Activated T-cell treated with anti-CD3 and anti-CD28 coated beads for 48 hours (primary cell): ENCODE measurements around the gene NEURL2.
"Not testable (repeated sequence)": the region's sequence is repeated elsewhere in the genome, so short reads cannot be mapped to it uniquely, and the experiment has no call there.

ENCODE experiments used
- DNase-seq: peaks from one replicate; pipeline ENCODE4 v3.0.0-alpha.2; 2020; ENCODE audit warnings: low read depth

The NEURL2 gene

DNA sequence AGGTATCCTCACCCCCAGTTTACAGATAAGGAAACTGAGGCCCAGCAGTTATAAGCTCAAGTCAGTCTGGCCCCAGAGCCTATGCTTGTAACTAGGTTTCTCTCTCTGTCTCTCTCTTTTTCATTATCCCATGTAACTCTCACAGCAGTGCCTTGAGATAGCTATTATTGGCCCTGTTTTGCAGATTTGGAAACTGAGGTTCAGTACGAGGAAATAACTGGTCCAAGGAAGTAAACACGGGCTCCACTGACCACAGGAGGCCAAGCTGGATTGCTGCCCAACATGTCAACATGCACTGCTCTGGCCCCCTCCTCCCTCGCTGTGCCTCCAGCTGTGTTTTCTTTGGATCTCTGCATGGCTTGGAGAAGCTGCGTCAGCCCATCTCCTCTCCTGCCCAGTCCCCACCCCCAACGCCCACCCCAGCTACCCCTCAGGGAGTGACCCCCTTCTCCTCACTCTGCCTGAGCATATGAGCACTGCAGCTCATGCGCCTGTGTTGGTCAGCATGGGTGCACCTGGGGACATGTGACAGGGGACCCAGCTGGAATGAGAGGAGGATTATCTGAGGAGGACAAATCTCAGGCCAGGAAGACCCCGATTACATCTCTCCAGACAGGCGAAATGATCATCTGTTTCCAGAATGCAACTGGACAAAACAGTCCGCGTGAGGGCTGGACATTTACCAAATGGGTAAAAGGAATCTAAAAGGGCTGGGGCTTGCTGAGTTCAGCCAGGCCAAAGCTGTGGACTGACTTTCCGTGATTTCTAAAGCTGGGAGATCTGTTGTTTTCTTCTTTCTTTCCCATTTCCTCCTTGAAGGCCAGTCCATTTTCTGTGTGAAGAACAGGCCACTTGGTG is 28.8 kb upstream of the NEURL2 start:
- no peak for DNase-seq

DNA sequence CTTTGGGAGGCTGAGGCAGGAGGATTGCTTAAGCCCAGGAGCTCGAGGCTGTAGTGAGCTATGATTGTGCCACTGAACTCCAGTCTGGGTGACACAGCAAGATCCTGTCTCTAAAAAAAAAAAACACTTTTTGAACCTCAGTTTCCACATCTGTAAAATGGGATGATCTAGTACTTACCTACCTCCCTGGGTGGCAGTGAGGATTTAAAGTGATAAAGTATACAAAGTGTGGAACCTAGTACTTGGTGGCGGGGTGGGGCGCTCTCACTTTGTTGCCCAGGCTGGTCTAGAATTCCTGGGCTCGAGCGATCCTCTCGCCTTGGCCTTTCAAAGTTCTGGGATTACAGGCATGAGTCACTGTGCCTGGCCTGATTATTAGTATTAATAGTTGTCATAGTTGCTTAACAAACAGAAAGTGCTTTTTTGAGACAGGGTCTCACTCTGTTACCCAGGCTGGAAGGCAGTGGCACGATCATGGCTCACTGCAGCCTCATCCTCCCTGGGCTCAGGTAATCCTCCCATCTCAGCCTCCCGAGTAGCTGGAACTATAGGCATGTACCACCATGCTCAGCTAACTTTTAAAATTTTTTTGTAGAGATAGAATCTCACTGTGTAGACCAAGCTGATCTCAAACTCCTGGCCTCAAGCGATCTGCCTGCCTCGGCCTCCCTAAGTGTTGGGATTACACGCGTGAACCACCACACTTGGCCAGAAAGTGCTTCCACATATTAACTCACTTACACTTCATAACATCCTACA is 27.9 kb upstream of the NEURL2 start:
- no peak for DNase-seq

DNA sequence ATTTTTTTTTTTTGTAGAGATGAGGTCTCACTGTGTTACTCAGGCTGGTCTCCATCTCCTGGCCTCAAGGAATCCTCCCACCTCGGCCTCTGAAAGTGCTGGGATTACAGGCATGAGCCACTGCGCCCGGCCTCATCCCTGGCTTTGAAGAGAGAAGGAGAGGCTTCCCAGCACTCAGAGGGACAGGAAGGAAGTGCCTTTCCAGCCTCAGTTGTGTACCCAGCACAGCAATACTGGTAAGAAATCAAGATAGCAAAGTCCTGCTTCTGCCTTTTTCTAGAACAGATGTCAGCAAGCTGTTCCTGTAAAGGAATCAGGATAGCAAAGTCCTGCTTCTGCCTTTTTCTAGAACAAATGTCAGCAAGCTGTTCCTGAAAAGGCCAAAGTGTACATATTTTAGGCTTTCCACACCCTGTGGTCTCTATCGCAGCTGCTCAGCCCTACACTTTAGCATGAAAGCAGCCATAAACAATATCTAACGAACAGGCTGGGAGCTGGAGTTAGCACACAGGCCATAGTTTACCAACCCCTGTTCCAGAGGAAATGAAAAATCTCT is 27.3 kb upstream of the NEURL2 start:
- DNase-seq: no peak

DNA sequence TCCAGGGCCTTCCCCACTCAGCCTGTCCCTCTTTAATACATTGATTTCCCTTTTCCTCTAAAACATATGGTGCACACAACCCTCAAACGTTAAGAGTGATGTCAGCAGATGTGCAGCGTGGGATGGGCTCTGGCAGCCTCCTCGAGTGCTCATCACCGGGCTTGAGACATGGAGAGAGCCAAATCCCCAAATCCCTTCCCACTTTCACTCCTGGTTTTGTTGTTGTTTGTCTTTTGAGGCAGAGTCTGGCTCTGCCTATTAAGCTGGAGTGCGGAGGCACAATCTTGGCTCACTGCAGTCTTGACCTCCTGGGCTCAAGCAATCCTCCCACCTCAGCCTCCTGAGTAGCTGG is 26.8 kb upstream of the NEURL2 start:
- DNase-seq: no peak

DNA sequence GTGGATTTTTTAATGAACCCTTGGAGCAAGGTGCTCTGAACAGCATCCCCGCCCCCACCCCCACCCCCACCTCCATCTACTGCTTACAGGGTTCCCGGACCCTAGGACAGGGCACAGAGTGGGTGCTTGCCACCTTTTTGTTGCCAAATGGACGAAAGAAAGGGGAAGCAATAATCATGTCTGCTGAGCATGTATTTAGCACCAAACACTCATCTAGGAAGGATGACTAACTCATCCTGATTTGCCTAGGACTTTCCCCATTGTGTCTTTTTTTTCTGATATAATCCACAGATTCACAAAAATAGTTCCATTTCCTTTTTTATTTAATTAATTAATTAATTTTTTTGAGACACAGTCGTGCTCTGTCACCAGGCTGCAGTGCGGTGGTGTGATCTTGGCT is 22.1 kb upstream of the NEURL2 start:
- DNase-seq: no peak

DNA sequence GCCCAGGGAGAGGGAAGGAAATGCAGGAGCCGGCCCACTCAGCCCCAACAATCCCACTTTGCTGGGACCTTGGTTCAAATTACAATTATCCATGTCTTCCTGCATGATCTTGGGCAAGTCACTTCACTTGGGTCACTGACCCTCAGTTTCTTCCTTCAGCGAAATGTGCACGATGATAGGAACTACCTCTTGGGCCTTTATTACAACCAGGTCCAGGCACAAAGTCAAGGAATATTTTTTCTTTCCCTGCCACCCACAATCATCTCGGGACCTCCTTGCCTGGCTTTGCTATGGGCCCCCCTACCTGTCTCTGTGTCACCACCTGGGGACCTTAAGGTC is 21.3 kb upstream of the NEURL2 start:
- no peak for DNase-seq

DNA sequence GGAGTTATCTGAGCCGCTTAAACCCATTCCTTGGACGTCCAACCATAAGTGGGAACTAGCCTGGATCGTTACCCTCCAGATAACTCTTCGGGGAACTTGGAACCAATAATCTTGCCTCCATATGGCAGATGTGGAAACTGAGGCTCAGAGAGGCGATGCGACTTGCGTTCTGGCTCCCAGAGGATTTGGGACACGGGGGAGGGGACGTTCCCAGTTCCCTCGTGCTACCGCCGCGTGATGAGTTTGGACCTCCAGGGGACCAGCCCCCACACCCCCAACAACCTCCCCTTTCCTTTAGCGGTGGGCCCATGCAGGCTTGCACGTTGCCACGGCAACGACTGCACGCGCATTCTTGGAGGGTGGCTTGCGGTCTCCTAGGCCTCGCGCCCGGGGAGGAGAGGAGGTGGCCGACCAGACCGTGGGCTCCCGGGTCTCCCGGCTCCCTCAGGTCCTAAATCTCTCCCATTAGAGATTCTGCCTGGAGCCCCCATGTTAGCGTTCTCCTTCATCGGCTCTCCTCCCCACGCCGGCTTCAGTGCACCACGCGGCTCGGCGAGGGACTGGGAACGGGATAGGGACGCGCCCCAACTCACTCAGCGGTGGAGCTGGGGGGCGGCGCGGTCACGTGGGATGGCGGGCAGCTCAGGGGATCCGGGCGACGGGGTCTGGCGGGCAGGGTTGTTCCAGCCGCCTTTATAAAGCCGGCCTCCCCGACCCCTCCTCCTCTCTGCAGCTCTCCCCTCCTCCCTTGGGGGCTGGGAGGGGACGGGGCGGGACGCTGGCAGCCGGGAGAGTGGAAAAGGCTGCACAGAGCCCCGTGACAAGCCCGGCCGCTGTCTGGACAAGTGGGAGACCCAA is 20.7 kb upstream of the NEURL2 start, which contains the start of gene PLTP:
Gene PLTP, minus strand, starts transcription at position 670 of the 858 bp plus-strand sequence. CDS start 703 bp downstream, outside the sequence.
- peak; percentile 25 for DNase-seq

DNA sequence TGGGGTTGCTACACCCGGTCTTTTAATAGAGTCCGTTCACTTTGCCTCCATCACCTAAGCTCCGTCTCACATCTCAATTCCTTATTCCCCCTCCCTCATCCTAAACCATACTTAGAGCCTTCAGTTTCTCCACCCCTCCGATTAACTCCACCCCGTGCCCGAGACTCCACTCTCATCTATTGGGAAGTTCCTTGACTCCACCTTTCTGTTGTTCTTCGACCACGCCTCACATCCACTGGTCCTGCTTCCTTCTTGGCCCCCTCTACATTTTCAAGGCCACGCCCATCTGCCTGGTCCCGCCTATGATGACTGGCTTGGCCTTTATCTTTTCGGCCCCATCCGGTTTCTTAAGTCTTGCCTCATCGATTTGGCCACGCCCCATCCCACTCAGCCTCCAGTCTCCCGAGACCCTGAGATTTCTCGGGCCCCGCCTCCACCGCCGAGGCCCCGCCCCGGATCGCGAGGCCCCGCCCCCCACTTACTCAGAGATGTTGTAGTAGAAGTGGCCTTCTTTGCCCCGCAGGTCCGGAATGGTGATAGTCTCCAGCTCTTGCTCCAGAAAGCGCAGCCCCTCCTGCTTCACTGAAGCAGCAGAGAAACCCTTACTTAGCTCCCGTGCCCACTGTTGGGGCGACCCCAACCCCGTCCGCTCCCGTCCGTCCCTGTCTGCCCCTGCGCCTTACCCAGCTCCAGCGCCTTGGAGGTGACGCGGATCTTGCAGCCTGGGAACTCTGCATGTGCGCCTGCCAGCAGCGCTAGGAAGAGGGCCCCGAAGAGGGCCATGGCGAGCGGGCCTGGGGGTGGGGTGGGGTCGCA is 19.9 kb upstream of the NEURL2 start:
- DNase-seq: peak; percentile 98

DNA sequence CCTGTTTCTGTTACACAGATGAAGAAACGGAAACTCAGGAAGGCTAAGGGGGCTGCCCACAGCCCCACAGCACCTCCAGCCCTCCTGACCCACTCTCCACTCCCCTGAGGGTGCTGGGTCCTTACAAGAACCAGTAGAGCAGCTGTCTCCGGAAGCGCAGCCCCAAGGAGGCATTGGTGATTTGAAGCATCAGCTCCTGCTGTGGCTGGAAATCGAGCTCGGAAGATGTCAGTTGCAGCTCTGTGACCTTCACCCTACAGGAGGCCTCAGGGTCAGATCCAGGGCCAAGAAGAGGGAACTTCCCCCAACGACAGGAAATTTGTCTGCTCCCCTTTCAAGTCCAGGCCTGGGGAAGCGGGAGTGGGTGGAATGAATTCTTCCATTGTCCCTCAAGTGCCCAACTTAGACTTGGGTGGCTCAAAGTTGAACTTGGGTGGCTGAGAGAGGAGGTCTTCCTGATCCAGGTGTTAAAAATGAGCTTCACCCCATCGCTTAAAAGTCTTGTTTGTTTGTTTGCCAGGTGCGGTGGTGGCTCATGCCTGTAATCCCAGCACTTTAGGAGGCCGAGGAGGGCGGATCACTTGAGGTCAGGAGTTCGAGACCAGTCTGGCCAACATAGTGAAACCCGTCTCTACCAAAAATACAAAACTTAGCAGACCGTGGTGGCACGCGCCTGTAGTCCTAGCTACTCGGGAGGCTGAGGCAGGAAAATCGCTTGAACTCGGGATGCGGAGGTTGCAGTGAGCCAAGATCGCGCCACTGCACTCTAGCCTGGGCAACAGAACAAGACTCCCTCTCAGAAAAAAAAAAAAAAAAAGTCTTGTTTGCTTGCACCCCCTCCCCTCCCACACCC is 19.0 kb upstream of the NEURL2 start:
- DNase-seq: no peak

DNA sequence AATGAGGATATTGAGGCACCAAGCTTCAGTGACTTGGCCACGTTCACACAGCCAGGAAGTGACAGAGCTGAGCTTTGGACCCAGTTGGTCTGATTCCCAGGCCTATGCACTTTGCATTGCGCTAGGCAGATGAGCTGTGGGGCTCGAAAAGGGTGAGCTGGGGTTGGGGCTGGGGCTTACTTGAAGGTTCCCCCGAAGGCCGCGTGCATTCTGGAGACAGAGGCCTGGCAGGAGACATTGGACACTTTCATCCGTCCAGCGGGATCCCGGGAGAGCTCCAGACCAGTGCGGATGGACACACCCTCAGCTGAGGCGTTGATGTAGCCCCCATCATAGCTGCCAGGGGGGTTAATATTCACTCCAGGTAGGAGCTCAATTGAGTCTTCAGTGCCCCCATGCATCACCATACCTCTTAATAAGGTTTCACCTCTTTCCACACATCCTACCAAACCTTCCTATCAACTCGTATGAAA is 18.4 kb upstream of the NEURL2 start:
- no peak for DNase-seq

DNA sequence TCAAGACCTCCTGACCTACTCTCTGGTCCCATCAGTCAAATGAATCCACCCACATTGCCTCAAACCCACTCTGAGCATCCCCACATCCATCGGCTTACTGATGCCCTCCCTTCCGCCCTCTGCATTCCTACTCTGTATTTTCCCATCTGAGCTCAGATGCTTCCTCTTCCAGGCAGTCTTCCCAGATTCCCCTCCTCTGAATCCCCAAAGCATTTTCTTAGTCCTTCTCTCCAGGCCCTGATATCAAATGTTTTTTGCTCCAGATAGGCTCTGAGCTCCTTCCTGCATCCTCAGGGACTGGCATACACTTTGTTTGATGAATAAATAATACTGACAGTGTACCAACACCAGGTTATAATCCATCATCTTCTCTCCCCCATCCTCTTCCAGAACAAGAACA is 17.1 kb upstream of the NEURL2 start:
- DNase-seq: no peak

DNA sequence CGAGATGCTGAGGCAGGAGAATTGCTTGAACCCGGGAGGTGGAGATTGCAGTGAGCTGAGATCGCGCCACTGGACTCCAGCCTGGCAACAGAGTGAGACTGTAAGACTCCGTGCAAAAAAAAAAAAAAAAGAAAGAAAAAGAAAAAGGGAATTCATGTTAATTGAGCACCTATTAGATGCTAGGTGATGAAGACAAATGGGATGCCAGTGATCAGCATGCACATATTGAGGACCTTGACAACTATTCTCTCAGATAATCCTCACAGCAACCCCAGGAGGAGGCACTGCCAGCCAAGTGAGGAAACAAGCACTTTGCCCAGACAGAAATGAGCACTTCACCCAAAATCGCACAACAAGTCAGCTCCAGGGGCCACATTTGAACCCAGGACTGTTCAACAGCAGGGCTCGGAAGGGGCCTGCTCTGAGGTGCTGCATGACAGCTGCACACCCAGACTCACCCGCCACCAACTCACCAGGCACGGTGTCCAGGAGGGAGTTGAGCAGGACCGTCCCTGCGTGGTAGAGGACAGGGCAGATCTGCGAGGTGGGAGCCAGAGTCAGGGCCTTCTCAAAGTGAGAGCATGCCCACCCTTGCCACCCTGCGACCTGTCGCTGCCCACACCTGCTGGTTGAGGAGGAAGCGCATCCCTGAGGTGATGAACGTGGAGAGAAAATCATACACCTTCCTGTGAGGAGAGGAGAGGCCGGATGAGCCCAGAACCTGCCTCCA is 16.4 kb upstream of the NEURL2 start:
- DNase-seq: no peak

DNA sequence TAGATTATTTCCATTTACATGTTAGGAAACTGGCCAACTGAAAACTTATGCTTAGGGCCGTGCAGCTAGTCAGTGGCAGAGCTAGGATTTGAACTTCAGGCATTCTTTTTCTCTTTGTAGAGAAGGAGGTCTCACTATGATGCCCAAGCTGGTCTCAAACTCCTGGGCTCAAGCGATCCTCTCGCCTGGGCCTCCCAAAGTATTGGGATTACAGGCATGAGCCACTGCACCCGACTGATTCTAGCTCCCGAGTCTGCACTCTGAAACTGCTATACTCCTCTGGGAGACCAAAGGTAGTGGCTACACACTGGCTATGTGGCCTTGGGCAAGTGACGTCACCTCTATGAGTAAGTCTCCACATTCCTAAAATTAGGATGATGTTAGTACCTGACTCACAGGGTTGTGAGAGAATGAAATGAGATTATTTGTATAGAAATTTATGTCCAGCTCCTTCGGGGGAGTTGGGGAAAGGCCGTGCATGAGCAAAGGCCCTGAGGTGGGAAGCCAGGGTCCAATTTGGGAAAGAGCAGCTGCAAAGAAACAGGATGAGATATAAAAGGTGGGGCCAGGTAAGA is 14.6 kb upstream of the NEURL2 start:
- DNase-seq: no peak

DNA sequence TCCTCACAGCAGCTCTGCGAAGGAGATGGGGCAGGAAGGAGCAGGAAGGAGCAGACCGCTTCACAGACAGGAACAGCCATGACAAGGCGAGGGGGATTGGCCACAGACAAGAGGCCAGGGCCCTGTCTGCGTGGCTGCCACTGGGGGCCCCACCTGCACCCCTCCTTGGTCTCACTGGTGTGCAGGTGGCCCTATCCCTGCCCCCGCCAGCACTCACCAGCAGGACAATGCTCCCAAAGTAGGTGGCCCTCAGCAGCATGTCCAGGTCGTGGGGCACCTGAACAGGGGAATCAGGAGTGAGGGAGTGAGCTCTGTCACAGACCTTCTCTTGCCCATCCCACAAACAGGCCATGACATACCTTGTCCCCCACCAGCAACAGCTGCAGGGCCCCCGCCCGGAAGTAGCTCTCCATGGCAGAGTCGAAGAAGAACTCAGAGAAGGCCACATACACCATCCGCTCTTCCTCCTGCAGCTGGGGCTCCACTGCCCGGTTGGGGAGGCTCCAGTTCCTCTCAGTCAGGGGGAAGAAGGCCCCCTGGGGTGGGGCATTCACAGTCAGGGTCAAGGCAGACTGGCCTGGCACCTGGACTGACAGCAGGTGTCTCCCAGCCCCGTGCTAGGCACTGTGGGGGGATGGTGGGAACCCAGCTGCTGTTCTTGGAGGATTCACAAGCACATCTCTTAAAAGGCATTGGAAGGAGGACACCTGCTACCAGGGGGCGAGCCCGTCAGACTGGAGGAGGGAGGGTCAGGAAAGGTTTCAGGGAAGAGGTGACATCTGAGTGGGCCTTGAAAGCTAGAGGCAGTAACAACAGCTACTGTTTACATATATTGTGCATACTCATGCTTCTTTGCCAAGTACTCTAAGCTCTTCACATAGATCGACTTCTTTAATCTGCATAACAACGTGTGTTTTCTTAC is 13.8 kb upstream of the NEURL2 start:
- DNase-seq: no peak

DNA sequence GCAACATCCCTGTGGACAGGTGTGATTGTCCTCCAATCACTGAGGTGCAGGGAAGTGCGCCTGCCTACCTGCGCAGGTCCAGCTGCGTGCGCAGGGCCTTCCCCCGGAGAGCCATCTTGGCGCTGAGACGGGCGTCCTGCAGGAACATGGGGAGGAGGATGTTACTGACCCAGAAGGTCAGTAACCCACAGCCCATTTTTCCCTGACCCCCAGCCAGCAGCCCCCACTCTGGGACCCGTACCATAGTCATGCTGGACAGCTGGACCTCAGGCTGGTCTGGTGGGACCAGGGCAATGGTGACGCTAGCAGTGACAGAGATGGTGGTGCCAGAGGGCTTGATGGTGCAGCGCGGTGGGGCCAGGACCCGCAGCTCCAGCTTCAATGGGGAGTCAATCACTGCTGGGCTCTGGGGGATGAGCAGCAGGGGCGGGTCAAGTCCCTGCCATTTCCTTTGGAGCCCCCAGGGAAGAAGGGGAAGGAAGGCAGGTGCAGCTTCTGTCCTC is 11.2 kb upstream of the NEURL2 start:
- DNase-seq: no peak

DNA sequence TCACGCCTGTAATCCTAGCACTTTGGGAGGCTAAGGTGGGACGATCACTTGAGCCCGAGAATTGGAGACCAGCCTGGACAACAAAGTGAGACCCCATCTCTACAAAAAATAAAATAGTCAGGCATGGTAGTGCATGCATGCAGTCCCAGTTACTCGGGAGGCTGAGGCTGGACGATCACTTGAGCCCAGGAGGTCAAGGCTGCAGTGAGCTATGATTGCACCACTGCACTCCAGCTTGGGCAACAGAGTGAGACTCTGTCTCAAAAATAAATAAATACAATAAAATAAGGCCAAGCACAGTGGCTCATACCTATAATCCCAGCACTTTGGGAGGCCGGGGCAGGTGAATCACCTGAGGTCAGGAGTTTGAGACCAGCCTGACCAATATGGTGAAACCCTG is 10.3 kb upstream of the NEURL2 start:
- not testable (repeated sequence) for DNase-seq

DNA sequence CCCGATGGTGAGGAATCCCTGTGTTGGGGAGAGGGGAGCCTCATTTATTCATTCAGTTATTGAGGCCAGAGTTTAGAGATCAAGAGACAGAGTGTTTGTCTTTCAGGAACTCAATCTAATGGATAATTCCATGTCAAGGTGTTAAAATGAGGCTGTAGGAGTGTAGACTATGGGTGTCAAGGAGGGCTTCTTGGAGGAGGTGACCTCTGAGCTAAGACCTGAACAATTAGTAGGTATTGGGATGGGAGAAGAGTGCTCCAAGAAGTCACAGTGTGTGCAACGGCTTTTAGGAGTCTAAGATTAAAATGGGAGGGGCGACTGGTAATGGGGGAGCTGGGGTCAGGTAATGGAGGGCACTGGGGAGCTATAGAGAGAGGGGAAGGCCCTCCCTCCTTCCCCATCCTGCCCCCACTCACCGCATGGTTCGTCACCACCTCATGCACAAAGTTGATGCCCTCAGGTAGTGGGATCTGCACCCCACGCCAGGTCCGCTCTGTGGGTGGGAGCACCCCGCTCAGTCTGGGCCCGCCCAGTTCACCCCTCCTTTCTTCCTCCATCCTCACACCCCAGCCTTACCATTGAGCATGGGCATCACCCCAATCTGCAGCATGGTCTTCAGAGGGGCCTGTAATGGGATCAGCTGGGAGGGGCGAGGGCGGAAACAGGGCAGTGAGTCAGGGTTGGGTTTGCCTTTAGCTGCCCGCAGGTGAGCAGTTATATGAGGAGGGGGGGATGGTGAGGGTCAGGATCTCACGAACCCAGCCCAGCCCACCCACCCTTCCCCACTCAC is 8.2 kb upstream of the NEURL2 start:
- no peak for DNase-seq
